HepG2 (cell line): ENCODE data around the gene JTB. TPM values are rescaled to one million over a fixed set of nuclear protein-coding genes. Genes with fewer than 3 reads are reported as not detected.

Source experiments
- ETV5 ChIP-seq: IDR thresholded peaks from 2 replicates; pipeline ENCODE4 v1.6.1; 2018; ENCODE audit warnings: missing biosample characterization, missing genetic modification reagents, inconsistent platforms, borderline replicate concordance
- HNRNPLL ChIP-seq: fragments of 200-400 bp; formaldehyde crosslinking; IDR thresholded peaks from 2 replicates; pipeline ENCODE4 v1.6.1; 2017; ENCODE audit warnings: mild to moderate bottlenecking, low read depth, low read length; ENCODE audit not compliant: poor library complexity, severe bottlenecking
- HOXA3 ChIP-seq: sonication (generic); formaldehyde crosslinking; IDR thresholded peaks from 2 replicates; pipeline ENCODE4 v1.5.0; 2020; ENCODE audit warnings: missing genetic modification reagents
- HOXA7 ChIP-seq: sonication (generic); formaldehyde crosslinking; IDR thresholded peaks from 2 replicates; pipeline ENCODE4 v1.8.1; 2022; ENCODE audit warnings: mild to moderate bottlenecking, missing genetic modification reagents, moderate library complexity
- IKZF1 ChIP-seq: fragments of 450-650 bp; IDR thresholded peaks from 2 replicates; pipeline ENCODE4 v1.7.1; 2016
- POLR2G ChIP-seq: fragments of 200-400 bp; formaldehyde crosslinking; IDR thresholded peaks from 2 replicates; pipeline ENCODE4 v1.6.1; 2018; ENCODE audit warnings: mild to moderate bottlenecking, low read depth, low read length, moderate library complexity
- RFX3 ChIP-seq: IDR thresholded peaks from 2 replicates; pipeline ENCODE4 v1.6.1; 2016; ENCODE audit warnings: missing biosample characterization, missing genetic modification reagents
- RORA ChIP-seq: sonication (generic); formaldehyde crosslinking; IDR thresholded peaks from 2 replicates; pipeline ENCODE4 v1.5.0; 2020; ENCODE audit warnings: mild to moderate bottlenecking, missing genetic modification reagents, moderate library complexity
- SCMH1 ChIP-seq: sonication (generic); formaldehyde crosslinking; IDR thresholded peaks from 2 replicates; pipeline ENCODE4 v1.9.0; 2021; ENCODE audit warnings: missing genetic modification reagents, mild to moderate bottlenecking, borderline replicate concordance
- SOX5 ChIP-seq: IDR thresholded peaks from 2 replicates; pipeline ENCODE4 v1.6.1; 2016; ENCODE audit warnings: borderline replicate concordance
- SRSF1 ChIP-seq: fragments of 200-400 bp; formaldehyde crosslinking; optimal IDR thresholded peaks from 2 replicates; pipeline ENCODE3; 2017; ENCODE audit warnings: mild to moderate bottlenecking, low read depth, low read length, moderate library complexity
- YY1 ChIP-seq: IDR thresholded peaks from 2 replicates; pipeline ENCODE4 v1.6.1; 2011; ENCODE audit warnings: low read length, low read depth, moderate library complexity, mild to moderate bottlenecking; ENCODE audit not compliant: insufficient read depth, insufficient replicate concordance
- ZNF263 ChIP-seq: sonication (generic); formaldehyde crosslinking; IDR thresholded peaks from 2 replicates; pipeline ENCODE4 v1.4.0; 2020; ENCODE audit warnings: missing genetic modification reagents
- ZNF543 ChIP-seq: sonication (generic); formaldehyde crosslinking; IDR thresholded peaks from 2 replicates; pipeline ENCODE4 v1.4.0; 2020; ENCODE audit warnings: mild to moderate bottlenecking, missing genetic modification reagents
- polyA plus RNA-seq, 8 experiments: library from polyadenylated mRNA; depleted of rRNA in 3 of 8; stranded (reverse) in 7 of 8; unstranded in 1 of 8; fragments of >200 nt; fragmentation: Illumina TruSeq in 4 of 8; extraction: Trizol in 4 of 8; gene quantifications; 2 replicates each; pipeline versions ENCODE4 v1.2.1 to v1.2.3, GENCODE V29; 2011 to 2016; ENCODE audit warnings: low read depth in 4 of 8, missing spikeins in 1 of 8, mixed read lengths in 1 of 8; ENCODE audit not compliant: insufficient read depth in 1 of 8
- total RNA-seq, 5 experiments: library from RNA; depleted of rRNA; stranded (reverse); fragments of >200 nt; fragmentation: Illumina TruSeq; extraction: Trizol; gene quantifications; 2 replicates each; pipeline ENCODE4 v1.2.3, GENCODE V29; 2016; ENCODE audit warnings: low read depth in 1 of 5
- TF ChIP-seq, protein P1 (sequence below): sonication (generic); formaldehyde crosslinking; IDR thresholded peaks from 2 replicates; pipeline ENCODE4 v1.4.0; 2020; ENCODE audit warnings: mild to moderate bottlenecking, missing genetic modification reagents
- TF ChIP-seq, protein P2 (sequence below): sonication (generic); formaldehyde crosslinking; IDR thresholded peaks from 2 replicates; pipeline ENCODE4 v1.8.1; 2023; ENCODE audit warnings: mild to moderate bottlenecking, inconsistent platforms, moderate library complexity, missing genetic modification reagents, borderline replicate concordance
- TF ChIP-seq, protein P3 (sequence below): sonication (generic); formaldehyde crosslinking; IDR thresholded peaks from 2 replicates; pipeline ENCODE4 v1.5.0; 2020; ENCODE audit warnings: mild to moderate bottlenecking, missing genetic modification reagents, moderate library complexity
- TF ChIP-seq, protein P4 (sequence below): sonication (generic); formaldehyde crosslinking; IDR thresholded peaks from 2 replicates; pipeline ENCODE4 v1.5.0; 2020; ENCODE audit warnings: mild to moderate bottlenecking, missing genetic modification reagents, borderline replicate concordance
- TF ChIP-seq, protein P5 (sequence below): sonication (generic); formaldehyde crosslinking; IDR thresholded peaks from 2 replicates; pipeline ENCODE4 v1.4.0; 2020; ENCODE audit warnings: missing genetic modification reagents

The JTB gene
- total and polyA plus RNA-seq, 2 of the 13 experiments (the other 11 are each of a cell fraction or from before 2014, with no cell fraction given), result 96.7 to 99.2 TPM

DNA sequence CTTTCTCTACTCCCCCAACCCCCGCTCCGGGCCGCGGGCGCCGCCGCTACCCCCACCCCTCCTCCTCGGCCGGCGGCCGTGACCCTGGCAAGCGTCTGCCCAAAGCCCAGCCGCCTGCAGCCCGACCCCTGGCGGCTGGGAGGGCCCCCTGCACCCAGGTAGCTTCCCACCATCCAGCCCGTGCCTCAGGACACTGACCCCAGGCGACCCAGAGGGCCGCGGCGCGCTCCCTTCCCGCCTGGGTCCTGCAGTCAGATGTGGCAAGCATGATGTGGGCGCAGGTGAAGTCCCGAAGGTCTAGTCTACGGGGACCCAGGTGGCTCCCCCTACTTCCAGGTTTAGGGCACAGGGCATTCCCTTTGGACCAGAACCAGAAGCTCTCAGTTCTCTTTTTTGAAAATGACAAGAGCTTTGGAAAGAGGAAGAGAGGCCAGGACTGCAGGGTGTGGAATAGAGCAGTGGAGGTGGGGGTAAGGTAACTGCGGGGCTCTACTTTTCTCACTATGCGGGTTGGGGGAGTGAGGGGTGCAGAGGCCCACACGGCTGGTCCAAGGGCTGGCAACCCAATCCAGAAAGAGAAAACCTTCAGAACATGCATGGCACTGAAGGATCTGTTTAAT lies 30.7 kb downstream of the JTB start, which contains the start of gene DENND4B (continued):
- TF ChIP-seq, protein P1, sequence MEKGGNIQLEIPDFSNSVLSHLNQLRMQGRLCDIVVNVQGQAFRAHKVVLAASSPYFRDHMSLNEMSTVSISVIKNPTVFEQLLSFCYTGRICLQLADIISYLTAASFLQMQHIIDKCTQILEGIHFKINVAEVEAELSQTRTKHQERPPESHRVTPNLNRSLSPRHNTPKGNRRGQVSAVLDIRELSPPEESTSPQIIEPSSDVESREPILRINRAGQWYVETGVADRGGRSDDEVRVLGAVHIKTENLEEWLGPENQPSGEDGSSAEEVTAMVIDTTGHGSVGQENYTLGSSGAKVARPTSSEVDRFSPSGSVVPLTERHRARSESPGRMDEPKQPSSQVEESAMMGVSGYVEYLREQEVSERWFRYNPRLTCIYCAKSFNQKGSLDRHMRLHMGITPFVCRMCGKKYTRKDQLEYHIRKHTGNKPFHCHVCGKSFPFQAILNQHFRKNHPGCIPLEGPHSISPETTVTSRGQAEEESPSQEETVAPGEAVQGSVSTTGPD, result no peak
- TF ChIP-seq ETV5 (CRISPR knock-in tag) (peak; percentile 27; the same call in 1 of the 2 replicates), IKZF1 (no peak), HNRNPLL (no peak), YY1 (peak; percentile 70), SRSF1 (peak; percentile 24), ZNF263 (CRISPR knock-in tag) (no peak), RFX3 (CRISPR knock-in tag) (no peak), POLR2G (no peak), SOX5 (peak; percentile 56; the same call in 1 of the 2 replicates), RORA (no peak), HOXA3 (CRISPR knock-in tag) (peak; percentile 69), HOXA7 (peak; percentile 45; the same call in 1 of the 2 replicates), ZNF543 (CRISPR knock-in tag) (peak; percentile 58; the same call in 1 of the 2 replicates), SCMH1 (CRISPR knock-in tag) (no peak)
- TF ChIP-seq, protein P2, sequence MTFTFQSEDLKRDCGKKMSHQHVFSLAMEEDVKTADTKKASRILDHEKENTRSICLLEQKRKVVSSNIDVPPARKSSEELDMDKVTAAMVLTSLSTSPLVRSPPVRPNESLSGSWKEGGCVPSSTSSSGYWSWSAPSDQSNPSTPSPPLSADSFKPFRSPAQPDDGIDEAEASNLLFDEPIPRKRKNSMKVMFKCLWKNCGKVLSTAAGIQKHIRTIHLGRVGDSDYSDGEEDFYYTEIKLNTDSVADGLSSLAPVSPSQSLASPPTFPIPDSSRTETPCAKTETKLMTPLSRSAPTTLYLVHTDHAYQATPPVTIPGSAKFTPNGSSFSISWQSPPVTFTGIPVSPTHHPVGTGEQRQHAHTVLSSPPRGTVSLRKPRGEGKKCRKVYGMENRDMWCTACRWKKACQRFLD, result no peak
- TF ChIP-seq, protein P3, sequence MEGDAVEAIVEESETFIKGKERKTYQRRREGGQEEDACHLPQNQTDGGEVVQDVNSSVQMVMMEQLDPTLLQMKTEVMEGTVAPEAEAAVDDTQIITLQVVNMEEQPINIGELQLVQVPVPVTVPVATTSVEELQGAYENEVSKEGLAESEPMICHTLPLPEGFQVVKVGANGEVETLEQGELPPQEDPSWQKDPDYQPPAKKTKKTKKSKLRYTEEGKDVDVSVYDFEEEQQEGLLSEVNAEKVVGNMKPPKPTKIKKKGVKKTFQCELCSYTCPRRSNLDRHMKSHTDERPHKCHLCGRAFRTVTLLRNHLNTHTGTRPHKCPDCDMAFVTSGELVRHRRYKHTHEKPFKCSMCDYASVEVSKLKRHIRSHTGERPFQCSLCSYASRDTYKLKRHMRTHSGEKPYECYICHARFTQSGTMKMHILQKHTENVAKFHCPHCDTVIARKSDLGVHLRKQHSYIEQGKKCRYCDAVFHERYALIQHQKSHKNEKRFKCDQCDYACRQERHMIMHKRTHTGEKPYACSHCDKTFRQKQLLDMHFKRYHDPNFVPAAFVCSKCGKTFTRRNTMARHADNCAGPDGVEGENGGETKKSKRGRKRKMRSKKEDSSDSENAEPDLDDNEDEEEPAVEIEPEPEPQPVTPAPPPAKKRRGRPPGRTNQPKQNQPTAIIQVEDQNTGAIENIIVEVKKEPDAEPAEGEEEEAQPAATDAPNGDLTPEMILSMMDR (CRISPR knock-in tag), result peak; percentile 92
- TF ChIP-seq, protein P4, sequence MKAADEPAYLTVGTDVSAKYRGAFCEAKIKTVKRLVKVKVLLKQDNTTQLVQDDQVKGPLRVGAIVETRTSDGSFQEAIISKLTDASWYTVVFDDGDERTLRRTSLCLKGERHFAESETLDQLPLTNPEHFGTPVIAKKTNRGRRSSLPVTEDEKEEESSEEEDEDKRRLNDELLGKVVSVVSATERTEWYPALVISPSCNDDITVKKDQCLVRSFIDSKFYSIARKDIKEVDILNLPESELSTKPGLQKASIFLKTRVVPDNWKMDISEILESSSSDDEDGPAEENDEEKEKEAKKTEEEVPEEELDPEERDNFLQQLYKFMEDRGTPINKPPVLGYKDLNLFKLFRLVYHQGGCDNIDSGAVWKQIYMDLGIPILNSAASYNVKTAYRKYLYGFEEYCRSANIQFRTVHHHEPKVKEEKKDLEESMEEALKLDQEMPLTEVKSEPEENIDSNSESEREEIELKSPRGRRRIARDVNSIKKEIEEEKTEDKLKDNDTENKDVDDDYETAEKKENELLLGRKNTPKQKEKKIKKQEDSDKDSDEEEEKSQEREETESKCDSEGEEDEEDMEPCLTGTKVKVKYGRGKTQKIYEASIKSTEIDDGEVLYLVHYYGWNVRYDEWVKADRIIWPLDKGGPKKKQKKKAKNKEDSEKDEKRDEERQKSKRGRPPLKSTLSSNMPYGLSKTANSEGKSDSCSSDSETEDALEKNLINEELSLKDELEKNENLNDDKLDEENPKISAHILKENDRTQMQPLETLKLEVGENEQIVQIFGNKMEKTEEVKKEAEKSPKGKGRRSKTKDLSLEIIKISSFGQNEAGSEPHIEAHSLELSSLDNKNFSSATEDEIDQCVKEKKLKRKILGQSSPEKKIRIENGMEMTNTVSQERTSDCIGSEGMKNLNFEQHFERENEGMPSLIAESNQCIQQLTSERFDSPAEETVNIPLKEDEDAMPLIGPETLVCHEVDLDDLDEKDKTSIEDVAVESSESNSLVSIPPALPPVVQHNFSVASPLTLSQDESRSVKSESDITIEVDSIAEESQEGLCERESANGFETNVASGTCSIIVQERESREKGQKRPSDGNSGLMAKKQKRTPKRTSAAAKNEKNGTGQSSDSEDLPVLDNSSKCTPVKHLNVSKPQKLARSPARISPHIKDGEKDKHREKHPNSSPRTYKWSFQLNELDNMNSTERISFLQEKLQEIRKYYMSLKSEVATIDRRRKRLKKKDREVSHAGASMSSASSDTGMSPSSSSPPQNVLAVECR, result peak; percentile 21; the same call in 1 of the 2 replicates
- TF ChIP-seq, protein P5, sequence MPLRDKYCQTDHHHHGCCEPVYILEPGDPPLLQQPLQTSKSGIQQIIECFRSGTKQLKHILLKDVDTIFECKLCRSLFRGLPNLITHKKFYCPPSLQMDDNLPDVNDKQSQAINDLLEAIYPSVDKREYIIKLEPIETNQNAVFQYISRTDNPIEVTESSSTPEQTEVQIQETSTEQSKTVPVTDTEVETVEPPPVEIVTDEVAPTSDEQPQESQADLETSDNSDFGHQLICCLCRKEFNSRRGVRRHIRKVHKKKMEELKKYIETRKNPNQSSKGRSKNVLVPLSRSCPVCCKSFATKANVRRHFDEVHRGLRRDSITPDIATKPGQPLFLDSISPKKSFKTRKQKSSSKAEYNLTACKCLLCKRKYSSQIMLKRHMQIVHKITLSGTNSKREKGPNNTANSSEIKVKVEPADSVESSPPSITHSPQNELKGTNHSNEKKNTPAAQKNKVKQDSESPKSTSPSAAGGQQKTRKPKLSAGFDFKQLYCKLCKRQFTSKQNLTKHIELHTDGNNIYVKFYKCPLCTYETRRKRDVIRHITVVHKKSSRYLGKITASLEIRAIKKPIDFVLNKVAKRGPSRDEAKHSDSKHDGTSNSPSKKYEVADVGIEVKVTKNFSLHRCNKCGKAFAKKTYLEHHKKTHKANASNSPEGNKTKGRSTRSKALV (CRISPR knock-in tag), result no peak
